Colon (tissue), 2 donors: ENCODE measurements around the gene SHCBP1.
"Not testable (repeated sequence)": the region's sequence is repeated elsewhere in the genome, so short reads cannot be mapped to it uniquely, and the experiment has no call there.

Source experiments
- FAIRE-seq: peaks from 2 replicates; lab custom pipeline; 2012; peaks lifted over from hg19 to GRCh38; lab: Jason Lieb, UNC
- donor health status: control.
- donor health status: control.

The SHCBP1 gene, protein sequence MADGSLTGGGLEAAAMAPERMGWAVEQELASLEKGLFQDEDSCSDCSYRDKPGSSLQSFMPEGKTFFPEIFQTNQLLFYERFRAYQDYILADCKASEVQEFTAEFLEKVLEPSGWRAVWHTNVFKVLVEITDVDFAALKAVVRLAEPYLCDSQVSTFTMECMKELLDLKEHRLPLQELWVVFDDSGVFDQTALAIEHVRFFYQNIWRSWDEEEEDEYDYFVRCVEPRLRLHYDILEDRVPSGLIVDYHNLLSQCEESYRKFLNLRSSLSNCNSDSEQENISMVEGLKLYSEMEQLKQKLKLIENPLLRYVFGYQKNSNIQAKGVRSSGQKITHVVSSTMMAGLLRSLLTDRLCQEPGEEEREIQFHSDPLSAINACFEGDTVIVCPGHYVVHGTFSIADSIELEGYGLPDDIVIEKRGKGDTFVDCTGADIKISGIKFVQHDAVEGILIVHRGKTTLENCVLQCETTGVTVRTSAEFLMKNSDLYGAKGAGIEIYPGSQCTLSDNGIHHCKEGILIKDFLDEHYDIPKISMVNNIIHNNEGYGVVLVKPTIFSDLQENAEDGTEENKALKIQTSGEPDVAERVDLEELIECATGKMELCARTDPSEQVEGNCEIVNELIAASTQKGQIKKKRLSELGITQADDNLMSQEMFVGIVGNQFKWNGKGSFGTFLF

DNA sequence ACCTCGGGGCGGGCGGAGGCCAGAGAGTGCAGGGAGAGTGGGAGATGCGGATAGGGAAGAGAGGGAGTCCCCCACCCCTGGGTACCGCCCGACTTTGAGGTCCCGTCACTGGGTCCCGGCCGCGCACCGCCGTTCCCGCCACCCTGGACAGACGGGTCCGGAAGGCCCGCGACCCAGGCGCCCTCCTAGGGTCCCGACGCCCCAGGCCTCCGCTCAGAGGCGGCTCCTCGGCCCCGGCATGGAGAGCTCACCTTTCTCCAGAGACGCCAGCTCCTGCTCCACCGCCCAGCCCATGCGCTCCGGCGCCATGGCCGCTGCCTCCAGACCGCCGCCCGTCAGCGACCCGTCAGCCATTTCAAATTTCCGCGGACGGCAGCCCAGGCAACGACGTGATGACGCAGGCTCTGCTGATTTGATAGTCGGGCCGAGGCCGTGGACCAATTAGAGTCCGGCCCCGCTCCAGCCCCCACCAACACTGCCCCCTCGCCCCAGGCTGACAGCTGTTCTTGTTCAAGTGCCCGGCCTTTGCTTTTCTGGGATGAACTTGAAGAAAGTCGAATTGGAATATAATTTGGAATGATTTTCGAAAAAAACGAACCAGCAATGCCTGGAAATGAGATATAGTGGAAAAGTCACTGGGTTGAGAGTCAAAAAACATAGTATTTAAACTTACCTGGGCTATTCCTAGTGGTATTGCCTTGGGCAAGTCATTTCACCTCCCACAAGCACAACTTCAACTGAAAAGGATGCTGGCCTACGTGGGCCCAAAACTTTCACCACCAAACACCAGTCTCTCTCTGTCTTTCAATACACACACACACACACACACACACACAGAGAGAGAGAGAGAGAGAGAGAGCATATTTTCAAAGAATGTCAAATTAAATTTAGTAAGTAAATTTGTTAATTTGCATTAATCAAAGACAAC is at the start of gene SHCBP1:
Gene SHCBP1 (minus strand): TSS at position 374 of the 928 bp plus-strand sequence. CDS start 20 bp downstream, at position 354.
- no peak for FAIRE-seq

DNA sequence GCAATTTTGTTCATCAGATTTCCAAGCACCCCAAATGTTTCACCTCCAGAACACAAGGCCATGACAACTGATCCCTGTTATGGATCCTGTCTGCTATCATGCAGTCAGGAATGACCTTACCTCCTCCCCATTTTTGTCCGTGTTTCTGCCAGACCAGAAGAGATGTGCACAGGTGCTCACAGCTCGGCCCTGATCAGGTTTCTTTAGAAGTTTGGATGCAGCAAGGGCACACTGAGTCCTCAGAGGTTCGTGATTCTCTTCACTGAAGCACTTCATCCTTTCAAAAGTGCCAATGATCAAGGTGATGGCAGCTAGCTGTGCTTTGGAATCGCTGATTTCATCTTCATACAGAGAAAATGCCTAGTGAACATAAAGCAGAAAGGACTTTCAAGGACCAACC is 40.9 kb upstream of the SHCBP1 start:
- no peak for FAIRE-seq

DNA sequence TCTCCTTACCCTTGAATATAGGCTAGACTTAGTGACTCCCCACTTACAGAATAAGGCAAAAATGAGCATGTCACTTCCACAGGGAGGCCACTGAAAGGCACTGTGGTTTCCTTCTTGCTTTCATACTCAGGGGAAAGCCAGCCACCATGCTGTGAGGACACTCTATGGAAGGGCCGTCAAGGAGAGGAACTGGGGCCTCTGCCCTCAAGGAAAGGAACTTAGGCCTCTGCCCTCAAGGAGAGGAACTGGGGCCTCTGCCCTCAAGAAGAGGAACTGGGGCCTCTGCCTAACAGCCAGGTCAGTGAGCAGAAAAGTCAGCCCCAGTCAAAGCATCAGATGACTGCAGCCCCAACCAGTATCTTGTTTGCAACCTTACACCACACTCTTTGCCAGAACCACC is 37.7 kb upstream of the SHCBP1 start:
- no peak for FAIRE-seq

DNA sequence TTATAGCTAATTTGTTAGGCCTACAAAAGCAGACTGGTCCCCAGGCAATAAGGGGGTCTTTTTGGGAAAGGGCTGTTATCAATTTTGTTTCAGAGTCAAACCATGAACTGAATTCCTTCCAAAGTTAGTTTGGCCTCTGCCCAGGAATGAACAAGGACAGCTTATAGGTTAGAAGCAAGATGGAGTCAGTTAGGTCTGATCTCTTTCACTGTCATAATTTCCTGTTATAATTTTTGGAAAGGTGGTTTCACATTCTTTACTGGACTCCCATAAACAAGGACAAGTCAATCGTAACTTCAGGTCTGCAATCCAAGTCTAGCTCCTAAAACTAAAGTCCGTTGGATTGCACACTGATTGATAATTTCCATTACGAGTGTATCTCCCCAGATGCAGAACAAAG is 30.1 kb upstream of the SHCBP1 start:
- no peak for FAIRE-seq

DNA sequence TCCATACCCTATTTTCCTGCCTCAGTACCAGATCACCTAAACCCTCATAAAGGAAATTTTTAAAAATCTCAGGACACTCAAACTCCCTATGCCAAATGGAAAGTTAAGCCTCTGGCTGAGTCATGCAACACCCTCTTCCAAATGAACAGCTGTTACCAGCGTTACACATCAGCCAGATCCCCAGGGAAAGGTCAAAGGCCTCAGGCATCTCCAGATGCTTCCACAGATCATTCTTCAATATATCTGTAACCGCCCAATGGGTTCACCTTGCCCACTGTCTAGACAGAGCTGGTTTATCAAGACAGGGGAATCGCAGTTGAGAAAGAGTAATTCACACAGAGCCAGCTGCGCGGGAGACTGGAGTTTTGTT is 29.1 kb upstream of the SHCBP1 start:
- FAIRE-seq, result no peak

DNA sequence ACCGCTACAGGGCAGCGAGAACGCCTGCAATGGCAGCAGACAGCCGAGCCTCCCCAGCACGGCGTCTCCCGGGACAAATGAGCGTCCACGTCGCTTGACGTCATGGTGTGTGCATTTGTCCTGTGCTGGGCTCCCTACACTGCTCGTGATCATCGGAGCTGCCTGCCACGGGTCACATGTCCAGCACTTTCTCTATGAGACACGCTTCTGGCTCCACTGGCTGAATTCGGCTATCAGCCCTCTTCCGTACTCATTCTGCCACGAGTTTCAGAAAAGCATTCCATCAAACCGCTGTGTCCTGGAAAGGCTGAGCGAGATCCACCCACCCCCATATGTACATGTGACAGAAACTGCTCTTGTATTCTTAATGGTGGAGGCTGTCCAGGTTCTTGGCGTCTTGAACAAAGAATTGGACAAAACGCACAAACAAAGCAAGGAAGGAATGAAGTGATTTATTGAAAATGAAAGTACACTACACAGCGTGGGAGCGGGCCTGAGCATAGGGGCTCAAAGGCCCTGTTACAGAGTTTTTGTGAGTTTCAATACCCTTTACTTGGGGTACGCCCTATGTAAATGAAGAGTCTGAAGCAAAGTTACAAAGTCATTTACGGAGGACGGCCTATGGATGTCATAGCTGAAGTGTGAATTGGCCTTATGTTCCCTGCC is 28.5 kb upstream of the SHCBP1 start:
- FAIRE-seq, result no peak

DNA sequence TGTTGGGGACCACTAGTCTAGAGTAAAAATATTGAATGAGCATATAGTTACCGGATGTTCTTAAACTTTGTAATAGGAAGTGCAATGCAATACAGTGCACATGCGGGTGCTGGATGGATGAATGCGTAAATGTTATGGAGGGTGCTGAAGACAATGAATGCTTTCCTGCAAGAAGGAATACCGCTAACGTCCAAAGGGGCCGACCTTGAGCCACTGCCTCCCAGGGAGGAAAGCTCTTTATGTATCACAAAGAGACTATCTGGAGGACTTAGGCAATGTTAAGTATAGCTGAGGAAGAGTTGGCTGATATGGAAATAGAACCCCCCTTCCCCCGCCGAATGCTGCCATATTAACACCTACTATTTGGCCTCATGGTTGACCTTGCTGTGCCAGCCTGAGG is 27.5 kb upstream of the SHCBP1 start:
- no peak for FAIRE-seq

DNA sequence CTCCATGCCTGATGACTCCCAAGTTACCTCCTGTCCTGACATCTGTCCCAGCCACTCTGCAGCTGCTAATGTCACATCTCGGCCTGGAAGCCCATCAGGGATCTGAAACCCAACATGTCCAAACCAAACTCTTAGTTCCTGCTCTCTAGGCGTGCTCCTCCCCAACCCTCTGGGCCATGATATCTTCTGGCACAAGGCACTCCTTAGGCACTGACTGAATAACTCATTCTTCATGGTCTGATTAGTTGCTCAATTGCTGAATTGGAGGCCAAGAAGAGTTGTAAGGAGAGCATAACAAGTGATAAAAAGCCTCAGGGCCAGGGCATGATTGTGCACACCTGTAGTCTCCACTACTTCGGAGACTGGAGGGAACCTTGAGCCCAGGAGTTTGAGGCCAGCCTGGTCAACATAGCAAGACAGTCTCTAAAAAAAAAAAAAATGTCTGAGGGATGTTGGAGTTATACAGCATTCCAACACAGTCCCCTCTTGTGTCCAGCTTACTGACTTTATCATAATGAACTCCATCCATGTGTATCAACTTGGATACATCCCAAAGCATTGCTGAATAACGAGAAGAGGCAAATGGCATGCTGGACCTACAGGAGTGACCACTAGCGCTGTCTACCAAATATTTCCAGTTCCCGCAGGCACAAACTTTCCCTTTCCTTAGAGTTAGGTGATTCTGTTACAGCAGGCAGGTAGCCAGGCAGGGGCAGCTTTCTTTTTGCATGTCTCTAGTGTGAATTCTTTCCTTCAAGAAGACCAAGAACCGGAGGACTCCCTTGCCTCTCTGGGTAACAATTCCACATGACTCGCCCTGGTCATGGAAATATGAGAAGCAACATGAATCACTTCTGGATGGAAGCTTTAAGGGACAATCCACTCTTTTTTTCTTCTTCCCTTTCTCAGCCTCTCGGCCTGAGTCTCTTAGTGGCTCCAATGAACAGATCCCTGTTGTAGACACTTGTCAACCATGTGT is 18.1 kb upstream of the SHCBP1 start:
- no peak for FAIRE-seq

DNA sequence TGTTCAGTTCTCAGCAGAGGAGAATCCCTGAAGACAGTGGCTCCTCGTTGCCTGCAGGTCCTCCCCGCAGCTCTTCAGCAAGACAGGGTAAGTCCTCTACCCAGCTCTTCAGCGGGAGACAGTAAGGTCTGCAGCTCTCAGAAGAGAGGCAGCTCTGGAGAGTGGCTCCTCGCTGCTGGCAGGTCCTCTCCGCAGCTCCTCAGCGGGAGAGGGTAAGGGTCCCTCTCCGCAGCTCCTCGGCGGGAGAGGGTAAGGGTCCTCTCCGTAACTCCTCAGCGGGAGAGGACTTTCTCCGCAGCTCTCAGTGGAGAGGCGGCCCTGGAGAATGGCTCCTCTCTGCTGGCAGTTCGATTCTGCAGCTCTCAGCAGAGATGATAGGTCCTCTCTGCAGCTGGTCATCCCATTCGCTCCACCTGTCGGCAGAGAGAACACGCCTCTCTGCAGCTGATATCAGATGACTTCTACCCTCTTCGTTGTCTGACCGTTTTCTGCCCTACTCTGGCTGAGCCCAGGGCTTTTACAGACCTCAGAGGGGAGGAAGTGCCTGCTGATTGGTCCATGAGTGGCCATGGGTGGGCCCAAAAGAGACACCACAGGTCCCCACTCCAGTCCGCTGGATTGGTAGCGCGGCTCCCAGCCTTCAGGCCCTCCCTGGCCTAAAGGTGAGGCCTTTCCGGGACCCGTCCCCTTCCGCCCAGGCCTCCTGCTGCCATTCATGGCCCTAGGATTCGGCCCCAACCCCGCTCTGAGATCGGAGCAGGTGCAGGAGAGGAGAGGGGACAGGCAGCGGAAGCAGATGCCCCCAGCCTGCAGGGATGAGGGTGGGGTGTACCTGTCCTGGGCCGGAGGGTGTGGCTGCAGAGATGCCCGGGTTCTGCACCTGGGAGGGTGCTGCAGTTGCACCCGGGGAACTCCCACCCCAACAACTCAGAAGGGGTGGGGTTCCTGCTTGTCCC is 11.9 kb upstream of the SHCBP1 start:
- no peak for FAIRE-seq

DNA sequence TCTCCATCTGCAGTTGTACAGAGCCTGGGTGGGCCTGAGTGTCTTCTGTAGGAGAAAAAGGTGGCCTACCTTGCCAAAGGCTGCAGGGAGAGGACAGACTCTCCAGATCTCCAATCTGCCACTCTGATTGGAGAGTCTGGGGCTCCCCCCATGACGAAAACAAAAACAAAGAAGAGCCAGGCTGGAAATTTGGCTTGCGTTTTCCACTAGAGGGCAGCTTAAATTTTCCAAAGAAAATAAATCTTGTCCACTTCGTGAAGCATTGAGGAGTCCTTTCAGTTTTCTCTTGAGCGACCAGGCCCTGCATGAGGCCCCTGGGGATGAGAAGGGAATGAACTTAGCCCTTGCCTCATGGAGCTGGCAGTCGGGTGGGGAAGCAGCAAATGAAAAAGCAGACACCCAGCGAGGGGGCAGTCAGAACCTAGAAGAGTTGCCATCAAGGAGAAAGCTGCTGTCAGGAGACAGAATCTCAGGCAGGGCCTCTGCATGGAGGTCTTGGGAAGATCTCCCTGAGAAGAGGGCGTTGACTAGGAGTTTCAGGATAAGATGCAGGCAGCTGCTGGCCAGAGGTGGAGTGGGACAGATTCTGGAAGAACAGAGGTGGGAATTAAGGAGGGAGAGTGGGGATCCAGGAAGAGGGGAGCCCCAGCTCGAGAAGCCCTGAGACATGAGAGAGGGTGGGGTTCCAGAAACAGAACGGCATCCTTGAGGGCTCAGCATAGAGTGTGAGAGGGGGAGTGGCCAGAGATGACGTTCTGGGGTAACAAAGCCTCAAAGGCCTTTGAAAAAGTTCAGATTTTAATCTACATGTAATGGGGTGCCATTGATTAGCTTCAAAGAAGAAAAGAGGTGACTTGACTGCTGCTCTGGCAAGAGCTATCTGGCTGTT is 8.4 kb upstream of the SHCBP1 start:
- no peak for FAIRE-seq

DNA sequence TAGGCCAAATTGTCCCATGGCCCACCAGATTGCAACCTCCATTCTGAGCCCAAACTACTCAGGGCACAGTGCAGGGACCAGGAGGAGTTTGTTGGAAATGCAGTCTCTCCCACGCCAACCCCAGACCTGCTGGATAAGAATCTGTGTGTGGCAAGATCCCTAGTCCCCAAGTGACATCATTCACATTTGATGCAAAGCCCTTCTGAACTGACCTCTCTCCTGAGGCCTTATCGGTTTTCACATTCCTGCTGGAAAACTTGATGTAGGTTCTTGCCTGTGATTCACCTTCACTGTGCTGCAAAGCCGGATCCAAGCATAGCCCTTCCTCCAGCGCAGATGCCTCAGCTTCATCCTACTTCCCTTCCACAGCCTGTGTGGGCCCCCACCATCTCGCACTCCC is 6.6 kb upstream of the SHCBP1 start:
- FAIRE-seq, result no peak

DNA sequence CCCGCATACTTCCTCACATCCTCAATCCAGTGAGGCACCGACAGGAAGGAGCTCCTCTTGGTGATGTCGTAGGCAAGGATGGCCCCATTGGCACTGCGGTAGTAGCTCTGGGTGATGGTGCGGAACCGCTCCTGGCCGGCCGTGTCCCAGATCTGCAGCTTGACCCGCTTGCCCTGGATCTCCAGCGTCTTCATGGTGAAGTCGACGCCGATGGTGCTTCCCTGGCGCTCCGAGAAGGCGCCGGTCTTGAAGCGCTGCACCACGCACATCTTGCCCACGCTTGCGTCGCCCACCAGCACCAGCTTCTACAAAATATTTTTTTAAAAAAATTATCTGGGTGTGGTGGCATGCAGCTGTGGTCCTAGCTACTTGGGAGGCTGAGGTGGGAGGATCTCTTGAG is 5.5 kb upstream of the SHCBP1 start:
- FAIRE-seq, result not testable (repeated sequence)

DNA sequence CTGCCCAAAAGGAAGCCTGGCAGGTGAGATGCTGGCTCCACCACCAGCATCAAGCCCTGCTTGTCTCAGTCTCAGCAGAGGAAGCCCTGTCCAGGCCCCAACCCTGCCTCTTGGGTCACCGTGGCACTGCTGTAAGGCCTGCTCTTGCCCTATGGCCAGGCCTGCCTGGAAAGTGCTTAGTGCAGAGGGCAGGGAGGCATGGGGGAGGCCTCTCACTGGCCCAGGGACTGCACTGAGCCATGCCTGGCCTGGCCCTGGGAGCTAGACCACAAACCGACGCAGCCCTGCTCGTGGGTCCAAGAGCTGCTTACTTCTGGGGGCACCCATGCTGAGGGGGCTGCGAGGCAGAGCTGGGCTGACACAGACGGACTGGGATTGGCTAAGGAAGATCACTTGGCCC is 3.7 kb upstream of the SHCBP1 start:
- not testable (repeated sequence) for FAIRE-seq

DNA sequence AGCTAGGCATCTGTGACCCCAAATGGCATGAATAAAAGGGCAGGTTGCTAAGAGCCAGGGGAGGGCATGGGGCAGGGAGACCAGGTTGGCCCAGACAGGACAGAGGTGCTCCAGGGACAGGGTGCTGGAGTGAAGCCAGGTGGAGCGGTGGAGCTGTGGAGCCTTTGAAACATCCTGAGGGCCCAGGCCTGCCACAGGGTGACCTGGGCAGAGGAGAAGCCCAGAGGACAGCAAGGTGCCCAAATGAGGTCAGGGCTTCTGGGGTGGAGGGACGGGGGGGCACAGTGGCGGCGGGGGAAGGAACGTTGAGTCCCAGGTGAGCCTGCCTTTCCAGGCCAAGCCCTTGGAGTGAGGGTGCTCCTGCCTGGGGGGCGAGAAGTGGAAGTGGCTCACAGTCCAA is 2.5 kb upstream of the SHCBP1 start:
- not testable (repeated sequence) for FAIRE-seq

DNA sequence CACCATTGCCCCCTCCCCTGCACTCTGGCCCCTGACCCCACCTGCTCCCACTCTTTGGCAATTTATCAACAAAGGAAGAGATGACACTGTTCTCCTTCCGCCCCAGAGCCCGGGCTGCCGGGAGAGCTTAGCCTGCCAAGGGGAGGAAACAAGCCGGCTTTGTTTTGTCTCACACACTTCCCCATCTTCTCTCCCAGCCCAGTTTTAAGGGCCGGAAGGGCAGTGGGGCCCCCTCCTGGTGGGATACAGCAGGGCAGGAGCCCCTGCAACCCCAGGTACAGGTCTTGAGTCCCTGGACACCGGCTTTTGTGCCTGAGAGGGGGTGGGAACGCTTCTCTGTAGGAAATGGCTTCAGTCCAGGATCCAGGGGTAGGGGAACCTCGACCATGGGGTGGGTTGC is 2.1 kb upstream of the SHCBP1 start:
- not testable (repeated sequence) for FAIRE-seq

DNA sequence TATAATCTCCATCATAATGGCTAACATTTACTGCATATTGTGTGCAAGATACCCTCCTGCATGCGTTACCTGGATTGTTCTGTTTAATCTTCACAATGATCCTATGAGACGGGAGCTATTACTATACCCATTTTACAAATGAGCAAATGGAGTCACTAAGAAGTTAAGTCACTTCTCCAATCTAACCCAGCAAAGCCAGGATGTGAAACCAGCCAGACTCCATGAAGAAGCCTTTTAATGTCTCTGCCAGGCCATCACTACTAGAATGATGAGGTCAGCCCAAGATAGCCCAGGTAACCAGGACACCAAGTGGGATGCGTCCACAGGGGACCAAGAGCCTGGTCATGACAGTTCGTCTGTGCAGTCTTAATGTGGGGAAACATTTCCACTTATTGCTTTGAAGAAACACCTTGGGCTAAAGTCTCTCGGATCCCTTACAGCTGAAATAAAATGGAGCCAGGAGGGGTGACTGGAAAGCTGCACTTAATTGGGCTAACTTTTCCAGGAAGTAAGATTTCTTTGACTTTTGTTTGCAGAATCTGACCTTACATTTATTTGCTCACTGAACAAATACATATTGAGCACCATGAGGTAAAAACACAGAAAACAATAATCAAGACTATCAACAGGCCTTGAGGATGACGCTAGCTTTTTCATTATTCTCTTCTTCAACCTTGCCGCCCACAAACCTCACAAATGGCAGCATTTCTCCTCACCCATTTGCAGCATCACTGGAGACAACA is 926 bp upstream of the SHCBP1 start:
- no peak for FAIRE-seq

DNA sequence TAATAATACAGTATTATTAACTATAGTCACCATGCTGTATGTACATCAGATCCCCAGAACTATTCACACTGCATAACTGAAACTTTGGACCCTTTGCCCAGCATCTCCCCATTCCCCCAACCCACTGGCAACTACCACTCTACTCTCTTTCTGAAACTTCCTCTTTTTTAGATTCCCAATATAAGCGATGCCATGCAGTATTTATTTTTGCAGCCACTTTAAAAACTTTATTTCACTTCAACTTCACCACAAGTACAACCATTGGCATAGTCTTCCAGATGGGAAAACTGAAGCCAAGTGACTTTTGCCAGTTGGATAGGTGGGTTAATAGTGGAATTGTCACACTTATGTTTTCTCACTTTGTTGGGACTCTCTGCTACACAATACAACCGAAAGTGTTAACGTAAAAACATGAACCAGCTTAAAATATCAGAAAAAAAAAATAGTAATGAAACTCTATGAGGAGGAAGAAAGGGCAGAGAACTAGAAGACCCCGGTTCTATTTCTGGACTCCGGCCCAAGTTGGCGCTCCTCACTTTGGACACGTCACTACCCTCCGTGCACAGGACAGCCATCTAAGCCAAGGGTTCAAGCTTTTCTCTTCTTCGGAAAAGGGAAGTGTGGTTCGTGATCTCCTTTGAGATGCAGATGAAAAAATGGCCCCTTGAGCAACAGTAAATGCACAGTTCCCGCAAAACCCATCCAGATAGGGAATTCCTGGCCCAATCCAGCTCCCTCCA is 743 bp downstream of the SHCBP1 start:
- FAIRE-seq, result no peak
